Measurements from ENCODE around the gene NUP93. TPM values are rescaled to one million over a fixed set of nuclear protein-coding genes. Genes with fewer than 3 reads are reported as not detected.

The NUP93 gene
- total RNA-seq, 1 experiment from 2014 or later, result 74.7 TPM

DNA sequence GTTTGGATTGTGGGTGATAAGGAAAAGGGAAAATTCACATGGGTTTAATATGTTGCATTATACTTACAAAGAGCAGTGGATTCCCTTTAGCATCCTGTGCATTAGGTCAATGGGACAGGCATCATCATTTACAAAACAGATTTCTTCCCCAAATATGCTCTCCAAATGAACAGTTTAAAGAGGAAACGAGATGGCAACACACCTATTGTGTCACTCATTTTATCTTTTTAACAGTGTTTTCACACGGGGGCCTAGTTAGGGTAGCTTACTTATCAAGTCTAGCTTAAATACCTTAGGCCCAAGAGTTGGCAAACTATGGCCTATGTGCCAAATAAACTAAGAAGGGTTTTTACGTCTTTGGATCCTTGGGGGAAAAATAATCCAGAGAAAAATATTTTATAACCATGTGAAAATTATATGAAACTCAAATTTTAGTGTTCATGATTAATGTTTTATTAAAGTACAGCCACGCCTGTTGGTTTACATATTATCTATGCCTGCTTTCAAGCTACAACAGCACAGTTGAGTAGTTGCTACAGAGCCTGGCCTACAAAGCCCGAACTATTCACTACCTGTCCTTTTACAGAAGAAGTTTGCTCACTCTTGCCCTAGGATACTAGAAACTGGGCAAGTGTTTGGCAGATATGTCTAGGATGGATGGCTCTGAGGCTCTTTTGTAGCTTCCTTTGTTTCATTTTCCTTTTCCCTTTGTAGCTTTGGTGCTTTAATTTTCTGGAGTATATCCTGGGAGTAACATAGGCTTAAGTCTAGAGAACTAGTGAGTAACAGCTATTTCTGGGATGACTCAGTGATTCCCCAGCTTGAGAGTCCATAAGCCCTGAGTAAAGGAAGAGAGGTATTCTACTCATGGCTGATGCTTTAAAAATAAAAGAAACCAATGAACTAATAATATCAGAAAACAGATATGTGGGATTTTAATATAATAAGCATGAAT lies 12.4 kb downstream of the NUP93 start:
- H2AFZ ChIP-seq, result no peak overlapping the region
- no peaks in the 10 kb centered on the region for H3K4me1 ChIP-seq (replicated peaks; ENCODE audit: insufficient read depth)
- POLR2A ChIA-PET (ENCODE audit: unreplicated experiment), result no interaction called here
- peak overlapping the region; percentile 6; the same call in 1 of the 2 replicates for H3K27ac ChIP-seq
- H3K9me3 ChIP-seq (ENCODE audit: insufficient read depth, low read depth), result no peaks in the 10 kb centered on the region
- no peak for DNase-seq
- H3K36me3 ChIP-seq (ENCODE audit: low read depth), result no peaks in the 10 kb centered on the region
- no peaks in the 10 kb centered on the region for H3K27me3 ChIP-seq (ENCODE audit: insufficient read depth, low read depth)
- intact Hi-C loops (cut with micrococcal nuclease; ENCODE audit: unreplicated experiment), result no loop called here
- peaks cover 63% of the 10 kb centered on the region for H3K79me2 ChIP-seq (ENCODE audit: low read depth)
- H3K4me2 ChIP-seq, result no peak overlapping the region
- CTCF ChIA-PET, result interaction anchor here (0.6 to 0.8 kb wide), 2 partner anchors 127 to 166 kb away, joined by 3 read pairs; no protein-coding TSS in a partner anchor
- no peaks in the 10 kb centered on the region for H3K9me2 ChIP-seq (ENCODE audit: insufficient read depth)
- TF ChIP-seq EZH2 (IDR thresholded peaks at IDR 0.05; ENCODE audit: low read depth), result no peak
- TF ChIP-seq CTCF (conservative IDR thresholded peaks at IDR 0.05), result no peak
- H3K4me3 ChIP-seq, result no peak overlapping the region
- H3F3A ChIP-seq (ENCODE audit: insufficient read depth, low read depth), result peaks cover 14% of the 10 kb centered on the region
- peaks cover 7% of the 10 kb centered on the region; the same call in 1 of the 2 replicates for H4K20me1 ChIP-seq (ENCODE audit: insufficient read depth)
- BruUV-seq (replicated peaks), result no TSS peak

DNA sequence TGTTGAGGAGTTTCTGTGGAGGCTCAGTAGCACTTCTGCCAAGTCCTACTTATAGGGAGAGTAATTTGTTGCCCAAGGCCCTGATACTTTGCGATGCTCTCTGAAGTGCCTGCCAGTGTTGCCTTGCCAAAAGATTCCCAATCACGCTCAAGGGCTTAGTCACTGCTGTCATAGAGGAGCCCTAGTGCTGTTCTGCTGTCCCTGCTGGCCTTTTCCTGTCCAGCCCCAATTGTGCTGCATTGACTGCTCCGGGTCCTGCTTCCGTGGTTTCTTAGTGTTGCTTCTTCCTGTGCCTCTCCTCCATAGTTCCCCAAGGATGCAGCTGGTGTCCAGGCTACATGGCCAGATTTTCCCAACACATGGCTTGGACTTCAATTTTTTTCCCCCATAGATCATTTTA lies 13.9 kb downstream of the NUP93 start:
- H3F3A ChIP-seq (ENCODE audit: insufficient read depth, low read depth), result peaks cover 12% of the 10 kb centered on the region; the same call in 1 of the 2 replicates
- H3K79me2 ChIP-seq (ENCODE audit: low read depth), result peaks cover 51% of the 10 kb centered on the region
- no peak overlapping the region for H3K4me2 ChIP-seq
- DNase-seq, result no peak
- H3K36me3 ChIP-seq (ENCODE audit: low read depth), result no peaks in the 10 kb centered on the region
- intact Hi-C loops (cut with micrococcal nuclease; ENCODE audit: unreplicated experiment), result no loop called here
- no peaks in the 10 kb centered on the region for H3K4me1 ChIP-seq (replicated peaks; ENCODE audit: insufficient read depth)
- no peaks in the 10 kb centered on the region for H3K27me3 ChIP-seq (ENCODE audit: insufficient read depth, low read depth)
- no peak for TF ChIP-seq CTCF (conservative IDR thresholded peaks at IDR 0.05)
- no peak for TF ChIP-seq EZH2 (IDR thresholded peaks at IDR 0.05; ENCODE audit: low read depth)
- no peaks in the 10 kb centered on the region for H3K9me2 ChIP-seq (ENCODE audit: insufficient read depth)
- H3K9me3 ChIP-seq (ENCODE audit: insufficient read depth, low read depth), result no peaks in the 10 kb centered on the region
- no TSS peak for BruUV-seq (replicated peaks)
- no peak overlapping the region for H3K4me3 ChIP-seq
- ChIA-PET POLR2A (ENCODE audit: unreplicated experiment) (no interaction called here), CTCF (no interaction called here)
- no peak overlapping the region for H3K27ac ChIP-seq
- H2AFZ ChIP-seq, result no peak overlapping the region
- H4K20me1 ChIP-seq (ENCODE audit: insufficient read depth), result peaks cover 7% of the 10 kb centered on the region; the same call in 1 of the 2 replicates

- no TSS peak for BruUV-seq (replicated peaks)
- intact Hi-C loops (cut with micrococcal nuclease; ENCODE audit: unreplicated experiment), result no loop called here
- Histone ChIP-seq H2AFZ (no peak overlapping the region), H4K20me1 (ENCODE audit: insufficient read depth) (peaks cover 10% of the 10 kb centered on the region; the same call in 1 of the 2 replicates), H3F3A (ENCODE audit: insufficient read depth, low read depth) (peaks cover 12% of the 10 kb centered on the region; the same call in 1 of the 2 replicates), H3K9me3 (ENCODE audit: insufficient read depth, low read depth) (no peaks in the 10 kb centered on the region), H3K4me1 (replicated peaks; ENCODE audit: insufficient read depth) (no peaks in the 10 kb centered on the region), H3K9me2 (ENCODE audit: insufficient read depth) (no peaks in the 10 kb centered on the region), H3K4me3 (no peak overlapping the region), H3K27ac (no peak overlapping the region), H3K79me2 (ENCODE audit: low read depth) (peaks cover 51% of the 10 kb centered on the region), H3K27me3 (ENCODE audit: insufficient read depth, low read depth) (no peaks in the 10 kb centered on the region), H3K36me3 (ENCODE audit: low read depth) (no peaks in the 10 kb centered on the region), H3K4me2 (no peak overlapping the region)
- TF ChIP-seq EZH2 (IDR thresholded peaks at IDR 0.05; ENCODE audit: low read depth) (no peak), CTCF (conservative IDR thresholded peaks at IDR 0.05) (no peak)
- CTCF ChIA-PET, result no interaction called here
- POLR2A ChIA-PET (ENCODE audit: unreplicated experiment), result no interaction called here
- no peak for DNase-seq
Observed at GRCh38 chr16:56744996-56745640, 15.2 kb downstream of the NUP93 start.
